ENCODE data around the gene TMEM126B. TPM values are rescaled to one million over a fixed set of nuclear protein-coding genes. Genes with fewer than 3 reads are reported as not detected.
"Not testable (repeated sequence)": the region's sequence is repeated elsewhere in the genome, so short reads cannot be mapped to it uniquely, and the experiment has no call there.

The TMEM126B gene
- total RNA-seq, 1 donor from 2014 or later: 34.1 TPM

DNA sequence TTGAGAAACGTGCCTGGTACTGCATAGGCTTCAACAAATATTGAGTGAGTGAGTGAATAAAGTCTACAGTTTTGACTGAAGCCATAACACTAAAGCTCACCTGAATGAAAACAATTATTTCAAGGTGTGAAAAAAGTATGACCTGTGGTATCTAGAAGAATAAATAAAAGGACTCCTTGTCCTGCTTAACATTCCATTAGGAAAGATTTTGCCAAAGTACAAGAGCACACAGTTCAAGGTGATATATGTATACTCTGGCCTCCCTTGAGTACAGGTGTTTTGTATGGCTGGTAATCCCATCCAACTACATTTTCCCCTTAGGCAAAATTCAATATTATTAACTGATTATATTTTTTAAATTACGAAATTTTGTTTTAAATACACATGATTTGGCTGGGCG is 38.3 kb downstream of the TMEM126B start:
- Histone ChIP-seq H3K36me3 (no peaks in the 10 kb centered on the region), H3K27ac (no peak overlapping the region), H3K27me3 (no peaks in the 10 kb centered on the region), H3K4me3 (no peak overlapping the region), H3K9me3 (no peaks in the 10 kb centered on the region), H3K4me1 (peaks cover 23% of the 10 kb centered on the region)
- no peak for TF ChIP-seq POLR2AphosphoS5 (IDR thresholded peaks at IDR 0.05; ENCODE audit: insufficient read depth in 1 of 2, low read depth in 1 of 2)
- TF ChIP-seq POLR2A (IDR thresholded peaks at IDR 0.05): no peak
- TF ChIP-seq, protein P1, sequence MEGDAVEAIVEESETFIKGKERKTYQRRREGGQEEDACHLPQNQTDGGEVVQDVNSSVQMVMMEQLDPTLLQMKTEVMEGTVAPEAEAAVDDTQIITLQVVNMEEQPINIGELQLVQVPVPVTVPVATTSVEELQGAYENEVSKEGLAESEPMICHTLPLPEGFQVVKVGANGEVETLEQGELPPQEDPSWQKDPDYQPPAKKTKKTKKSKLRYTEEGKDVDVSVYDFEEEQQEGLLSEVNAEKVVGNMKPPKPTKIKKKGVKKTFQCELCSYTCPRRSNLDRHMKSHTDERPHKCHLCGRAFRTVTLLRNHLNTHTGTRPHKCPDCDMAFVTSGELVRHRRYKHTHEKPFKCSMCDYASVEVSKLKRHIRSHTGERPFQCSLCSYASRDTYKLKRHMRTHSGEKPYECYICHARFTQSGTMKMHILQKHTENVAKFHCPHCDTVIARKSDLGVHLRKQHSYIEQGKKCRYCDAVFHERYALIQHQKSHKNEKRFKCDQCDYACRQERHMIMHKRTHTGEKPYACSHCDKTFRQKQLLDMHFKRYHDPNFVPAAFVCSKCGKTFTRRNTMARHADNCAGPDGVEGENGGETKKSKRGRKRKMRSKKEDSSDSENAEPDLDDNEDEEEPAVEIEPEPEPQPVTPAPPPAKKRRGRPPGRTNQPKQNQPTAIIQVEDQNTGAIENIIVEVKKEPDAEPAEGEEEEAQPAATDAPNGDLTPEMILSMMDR (IDR thresholded peaks at IDR 0.05): no peak
- intact Hi-C loops (cut with DNase I): no loop called here
- DNase-seq (ENCODE audit: extremely low spot score in 2 of 2): no peak

DNA sequence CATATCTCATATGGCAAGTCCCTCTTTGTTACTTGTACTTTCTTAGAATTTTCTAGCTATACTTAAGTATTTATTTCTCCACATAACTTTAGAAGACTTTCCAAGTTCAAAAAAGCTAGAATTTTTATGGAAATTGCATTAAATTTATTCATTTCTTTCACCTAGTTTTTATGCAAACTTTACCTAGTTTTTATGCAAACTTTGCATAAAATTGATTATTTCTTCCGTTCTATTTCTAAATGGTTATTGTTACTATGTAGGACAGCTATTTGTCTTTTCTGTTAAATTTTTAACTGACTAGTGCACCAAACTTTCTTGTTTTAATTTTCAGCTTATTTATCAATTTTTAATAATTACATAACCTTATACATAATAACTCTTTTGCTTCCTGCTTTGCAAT is 39.8 kb downstream of the TMEM126B start:
- intact Hi-C loops (cut with DNase I): no loop called here
- no peaks in the 10 kb centered on the region for H3K9me3 ChIP-seq
- H3K27me3 ChIP-seq: no peaks in the 10 kb centered on the region
- no peak overlapping the region for H3K4me3 ChIP-seq
- peaks cover 8% of the 10 kb centered on the region for H3K4me1 ChIP-seq
- no peaks in the 10 kb centered on the region for H3K36me3 ChIP-seq
- no peak overlapping the region for H3K27ac ChIP-seq
- DNase-seq (ENCODE audit: extremely low spot score in 2 of 2): no peak
- TF ChIP-seq, protein P1 (IDR thresholded peaks at IDR 0.05): no peak
- no peak for TF ChIP-seq POLR2A (IDR thresholded peaks at IDR 0.05)
- TF ChIP-seq POLR2AphosphoS5 (IDR thresholded peaks at IDR 0.05; ENCODE audit: insufficient read depth in 1 of 2, low read depth in 1 of 2): no peak

DNA sequence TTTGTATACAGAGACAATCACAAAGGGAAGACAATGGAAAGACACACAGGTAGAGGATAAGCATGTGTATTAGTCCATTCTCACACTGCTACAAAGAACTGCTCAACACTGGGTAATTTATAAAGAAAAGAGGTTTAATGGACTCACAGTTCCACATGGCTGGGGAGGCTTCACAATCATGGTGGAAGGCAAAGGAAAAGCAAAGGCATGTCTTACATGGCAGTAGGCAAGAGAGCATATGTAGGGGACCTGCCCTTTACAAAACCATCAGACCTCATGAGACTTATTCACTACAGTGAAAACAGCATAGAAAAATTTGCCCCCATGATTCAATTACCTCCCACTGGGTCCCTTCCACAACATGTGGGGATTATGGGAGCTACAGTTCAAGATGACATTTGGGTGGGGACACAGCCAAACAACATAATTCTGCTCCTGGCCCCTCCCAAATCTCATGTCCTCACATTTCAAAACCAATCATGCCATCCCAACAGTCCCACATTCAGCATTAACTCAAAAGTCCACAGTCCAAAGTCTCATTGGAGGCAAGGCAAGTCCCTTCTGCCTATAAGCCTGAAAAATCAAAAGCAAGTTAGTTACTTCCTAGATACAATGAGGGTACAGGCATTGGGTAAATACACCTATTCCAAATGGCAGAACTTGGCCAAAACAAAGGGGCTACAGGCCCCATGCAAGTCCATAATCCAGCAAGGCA is 42.7 kb downstream of the TMEM126B start:
- intact Hi-C loops (cut with DNase I); H3K4me1 ChIP-seq; H3K27ac ChIP-seq; H3K4me3 ChIP-seq; H3K9me3 ChIP-seq; H3K27me3 ChIP-seq; H3K36me3 ChIP-seq; DNase-seq (ENCODE audit: extremely low spot score in 2 of 2): not testable (repeated sequence)

DNA sequence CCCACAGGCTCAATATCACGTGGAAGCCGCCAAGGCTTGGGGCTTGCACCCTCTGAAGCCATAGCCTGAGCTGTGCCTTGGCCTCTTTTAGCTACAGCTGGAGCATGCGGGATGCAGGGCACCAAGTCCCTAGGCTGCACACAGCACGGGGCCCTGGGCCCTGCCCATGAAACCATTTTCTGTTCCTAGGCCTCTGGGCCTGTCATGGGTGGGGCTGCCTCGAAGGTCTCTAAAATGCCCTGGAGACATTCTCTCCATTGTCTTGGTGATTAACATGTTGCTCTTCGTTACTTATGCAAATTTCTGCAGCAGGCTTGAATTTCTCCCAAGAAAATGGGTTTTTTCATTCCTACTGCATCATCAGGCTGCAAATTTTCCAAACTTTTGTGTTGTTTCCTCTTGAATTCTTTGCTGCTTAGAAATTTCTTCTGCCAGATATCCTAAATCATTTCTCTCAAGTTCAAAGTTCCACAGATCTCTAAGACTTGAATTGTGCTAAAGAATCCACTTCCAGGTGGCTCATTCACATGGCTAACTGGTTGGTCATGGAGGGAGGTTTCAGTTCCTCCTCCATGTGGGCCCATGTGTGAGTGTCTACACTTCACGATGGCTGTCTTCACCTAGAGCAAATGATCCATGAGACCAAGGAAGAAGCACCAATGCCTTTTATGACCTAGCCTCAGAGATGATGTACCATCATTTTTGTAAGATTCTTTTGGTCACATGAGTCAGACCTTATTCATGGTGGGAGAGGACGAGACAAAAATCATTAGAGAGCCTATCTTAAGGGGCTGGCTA is 43.9 kb downstream of the TMEM126B start:
- TF ChIP-seq POLR2A (IDR thresholded peaks at IDR 0.05): no peak
- TF ChIP-seq, protein P1 (IDR thresholded peaks at IDR 0.05): no peak
- TF ChIP-seq POLR2AphosphoS5 (IDR thresholded peaks at IDR 0.05; ENCODE audit: insufficient read depth in 1 of 2, low read depth in 1 of 2): no peak
- DNase-seq (ENCODE audit: extremely low spot score in 2 of 2): no peak
- no peaks in the 10 kb centered on the region for H3K4me1 ChIP-seq
- H3K4me3 ChIP-seq: no peak overlapping the region
- no peaks in the 10 kb centered on the region for H3K9me3 ChIP-seq
- intact Hi-C loops (cut with DNase I): no loop called here
- no peaks in the 10 kb centered on the region for H3K36me3 ChIP-seq
- no peak overlapping the region for H3K27ac ChIP-seq
- no peaks in the 10 kb centered on the region for H3K27me3 ChIP-seq

DNA sequence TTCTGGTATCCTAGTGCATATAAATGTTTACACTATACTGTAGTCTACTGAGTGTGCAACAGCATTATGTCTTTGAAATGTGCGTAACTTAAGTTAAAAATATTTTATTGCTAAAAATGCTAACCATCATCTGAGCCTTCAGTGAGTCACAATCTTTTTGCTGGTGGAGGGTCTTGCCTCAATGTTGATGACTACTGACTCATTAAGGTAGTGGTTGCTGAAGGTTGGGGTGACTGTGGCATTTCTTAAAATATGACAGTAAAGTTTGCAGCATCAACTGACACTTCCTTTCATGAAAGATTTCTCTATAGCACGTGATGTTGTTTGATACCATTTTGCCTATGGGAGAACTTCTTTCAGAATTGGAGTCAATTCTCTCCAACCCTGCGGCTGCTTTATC is 45.0 kb downstream of the TMEM126B start:
- Histone ChIP-seq H3K36me3 (no peaks in the 10 kb centered on the region), H3K27me3 (no peaks in the 10 kb centered on the region), H3K9me3 (no peaks in the 10 kb centered on the region), H3K27ac (no peak overlapping the region), H3K4me3 (no peak overlapping the region), H3K4me1 (no peaks in the 10 kb centered on the region)
- intact Hi-C loops (cut with DNase I): no loop called here
- TF ChIP-seq, protein P1 (IDR thresholded peaks at IDR 0.05): no peak
- no peak for TF ChIP-seq POLR2A (IDR thresholded peaks at IDR 0.05)
- TF ChIP-seq POLR2AphosphoS5 (IDR thresholded peaks at IDR 0.05; ENCODE audit: insufficient read depth in 1 of 2, low read depth in 1 of 2): no peak
- no peak for DNase-seq (ENCODE audit: extremely low spot score in 2 of 2)

All from vagina (tissue), 2 donors.